OCI-LY7 (cell line): ENCODE results near the gene CYRIA. TPM values are rescaled to one million over a fixed set of nuclear protein-coding genes. Genes with fewer than 3 reads are reported as not detected.

ENCODE experiments used
- BruUV-seq: library from RNA; stranded (reverse); fragments of 400-500 nt; replicated peaks from 2 replicates; lab custom pipeline; 2021; lab: Mats Ljungman, UMichigan
- CTCF ChIA-PET: fragments of 300-600 bp; sonication (Branson Sonifier 250); formaldehyde crosslinking; loops from one replicate; lab custom pipeline; 2022; ENCODE audit warnings: antibody characterized with exemption; ENCODE audit not compliant: unreplicated experiment; lab: Charles Lee
- POLR2A ChIA-PET: fragments of 300-600 bp; sonication (Branson Sonifier 250); formaldehyde crosslinking; loops from one replicate; lab custom pipeline; 2022; ENCODE audit warnings: antibody characterized with exemption; lab: Charles Lee
- DNase-seq: peaks from one replicate; pipeline ENCODE4 v3.0.0-alpha.2; 2015; ENCODE audit warnings: low spot score
- H2AFZ ChIP-seq: fragments of 200-600 bp; sonication (generic), shearing (Covaris generic); 2 replicates; pipeline ENCODE4 v1.6.1; 2014; ENCODE audit warnings: mild to moderate bottlenecking, antibody characterized with exemption, low read length, moderate library complexity
- H3K27ac ChIP-seq: fragments of 200-600 bp; sonication (generic); 2 replicates; pipeline ENCODE4 v1.5.1; 2014; ENCODE audit warnings: mixed run types, low read depth, mild to moderate bottlenecking, moderate library complexity, low read length, inconsistent platforms; ENCODE audit not compliant: poor library complexity, severe bottlenecking
- H3K36me3 ChIP-seq: fragments of 200-600 bp; sonication (generic); 2 replicates; pipeline ENCODE4 v1.6.1; 2014; ENCODE audit warnings: mild to moderate bottlenecking, antibody characterized with exemption, low read length, moderate library complexity, mixed read lengths; ENCODE audit not compliant: insufficient read depth
- H3K4me1 ChIP-seq: fragments of 200-600 bp; sonication (generic); 2 replicates; pipeline ENCODE4 v1.5.1; 2014; ENCODE audit warnings: mild to moderate bottlenecking, low read length; ENCODE audit not compliant: insufficient read depth, poor library complexity, severe bottlenecking
- H3K4me2 ChIP-seq: fragments of 200-600 bp; sonication (generic); 2 replicates; pipeline ENCODE4 v1.6.1; 2014; ENCODE audit warnings: mild to moderate bottlenecking, low read length
- H3K4me3 ChIP-seq: fragments of 200-600 bp; sonication (generic); 2 replicates; pipeline ENCODE4 v1.5.1; 2014; ENCODE audit warnings: mild to moderate bottlenecking, low read depth, low read length; ENCODE audit not compliant: poor library complexity, severe bottlenecking
- H3K79me2 ChIP-seq: fragments of 200-600 bp; sonication (generic); 2 replicates; pipeline ENCODE4 v1.6.1; 2016; ENCODE audit warnings: low read depth, mild to moderate bottlenecking, low read length, moderate library complexity, mixed read lengths; ENCODE audit not compliant: insufficient read depth
- H3K9me2 ChIP-seq: fragments of 200-600 bp; sonication (generic); 2 replicates; pipeline ENCODE4 v1.6.1; 2016; ENCODE audit warnings: mild to moderate bottlenecking, low read length, mixed read lengths; ENCODE audit not compliant: insufficient read depth
- H3K9me3 ChIP-seq: fragments of 200-600 bp; sonication (generic); 2 replicates; pipeline ENCODE4 v1.6.1; 2014; ENCODE audit warnings: mild to moderate bottlenecking, mixed run types, low read length, mixed read lengths
- H4K20me1 ChIP-seq: fragments of 200-600 bp; sonication (generic); 2 replicates; pipeline ENCODE4 v1.6.1; 2014; ENCODE audit warnings: mild to moderate bottlenecking, antibody characterized with exemption, low read length, moderate library complexity, mixed read lengths; ENCODE audit not compliant: insufficient read depth
- CTCF ChIP-seq: fragments of 200-600 bp; sonication (generic); conservative IDR thresholded peaks from 2 replicates; pipeline ENCODE4 v1.5.1; 2014; ENCODE audit warnings: mild to moderate bottlenecking, antibody characterized with exemption, low read length, moderate library complexity, mixed read lengths
- EZH2phosphoT487 ChIP-seq: fragments of 200-600 bp; sonication (generic); IDR thresholded peaks from 2 replicates; pipeline ENCODE4 v1.6.1; 2018; ENCODE audit warnings: low read depth, borderline replicate concordance, mild to moderate bottlenecking, mixed run types, antibody characterized with exemption, low read length, moderate library complexity, mixed read lengths
- intact Hi-C: fragments of 100-400 bp; cut with micrococcal nuclease; formaldehyde crosslinking; loops from one replicate; pipeline ENCODE4 v1.10.0; 2022; ENCODE audit not compliant: unreplicated experiment
- total RNA-seq, 2 experiments: library from RNA; depleted of rRNA in 1 of 2; stranded (reverse); fragments of >200 nt in 1 of 2; shearing (Covaris generic) in 1 of 2; gene quantifications; 2 replicates each; pipeline ENCODE4 v1.2.3, GENCODE V29; 2014 to 2022

The CYRIA gene
- total RNA-seq, 2 experiments from 2014 or later = 5.0 to 11.7 TPM

GRCh38 chr2:16635791-16636699, 29.6 kb downstream of the CYRIA start:
- Histone ChIP-seq H3K4me2 (peak overlapping the region; percentile 61), H3K36me3 (peaks cover 18% of the 10 kb centered on the region), H3K9me2 (no peaks in the 10 kb centered on the region), H3K9me3 (peaks cover 12% of the 10 kb centered on the region; the same call in 1 of the 2 replicates), H4K20me1 (no peaks in the 10 kb centered on the region), H2AFZ (peak overlapping the region; percentile 56), H3K4me1 (peaks cover 54% of the 10 kb centered on the region), H3K4me3 (no peak overlapping the region), H3K27ac (no peak overlapping the region), H3K79me2 (no peaks in the 10 kb centered on the region)
- ChIA-PET CTCF (interaction anchor here (0.8 to 1.9 kb wide), 4 partner anchors 16 to 29 kb away, joined by 3 to 5 read pairs (median 4); no protein-coding TSS in a partner anchor), POLR2A (interaction anchor here (0.6 to 2.6 kb wide), 8 partner anchors 9 to 1442 kb away, joined by 3 to 24 read pairs (median 4); no protein-coding TSS in a partner anchor)
- peak; percentile 47 for DNase-seq
- no TSS peak for BruUV-seq
- peak; percentile 47 for TF ChIP-seq CTCF
- no peak for TF ChIP-seq EZH2phosphoT487
- intact Hi-C loops = no loop called here

- no peaks in the 10 kb centered on the region for H4K20me1 ChIP-seq
- CTCF ChIA-PET = no interaction called here
Measured at GRCh38 chr2:16633621-16634430, 31.8 kb downstream of the CYRIA start.

More at GRCh38 chr2:16633621-16634430, 31.8 kb downstream of the CYRIA start:
- Histone ChIP-seq H2AFZ (no peak overlapping the region), H3K4me2 (no peak overlapping the region), H3K9me3 (peaks cover 12% of the 10 kb centered on the region; the same call in 1 of the 2 replicates), H3K79me2 (no peaks in the 10 kb centered on the region), H3K4me3 (no peak overlapping the region), H3K27ac (no peak overlapping the region), H3K4me1 (peaks cover 64% of the 10 kb centered on the region), H3K36me3 (peaks cover 18% of the 10 kb centered on the region), H3K9me2 (no peaks in the 10 kb centered on the region)
- no peak for DNase-seq
- POLR2A ChIA-PET = interaction anchor here (1.2 to 15.0 kb wide), 3 partner anchors 11 to 25 kb away, joined by 3 to 414 read pairs (median 5); partner anchors contain the start of gene CYRIA
- intact Hi-C loops = no loop called here
- BruUV-seq = no TSS peak
- no peak for TF ChIP-seq CTCF
- no peak for TF ChIP-seq EZH2phosphoT487
